DND-41 (cell line): ENCODE data around the gene RPL41.

Source experiments
- ATAC-seq: fragments of 200-7000 bp; cut with Tn5 transposase; 3 replicates; pipeline ENCODE4 v1.9.1; 2021; ENCODE audit warnings: low read depth; ENCODE audit not compliant: insufficient read depth
- DNase-seq: peaks from one replicate; pipeline ENCODE4 v3.0.0-alpha.2; 2020
- H2AFZ ChIP-seq: 2 replicates; pipeline ENCODE4 v1.6.0; 2012; ENCODE audit warnings: low read depth, low read length
- H3K27ac ChIP-seq: 2 replicates; pipeline ENCODE4 v1.5.1; 2012; ENCODE audit warnings: low read length, inconsistent platforms
- H3K27me3 ChIP-seq: fragments of 200-600 bp; sonication (generic); 2 replicates; pipeline ENCODE4 v1.6.0; 2012; ENCODE audit warnings: low read length, mild to moderate bottlenecking, inconsistent platforms; ENCODE audit not compliant: insufficient read depth, poor library complexity
- H3K36me3 ChIP-seq: 2 replicates; pipeline ENCODE4 v1.5.1; 2012; ENCODE audit warnings: low read length, inconsistent platforms; ENCODE audit not compliant: insufficient read depth
- H3K4me1 ChIP-seq: 2 replicates; pipeline ENCODE4 v1.5.1; 2012; ENCODE audit warnings: mild to moderate bottlenecking, low read length; ENCODE audit not compliant: insufficient read depth
- H3K4me2 ChIP-seq: 2 replicates; pipeline ENCODE4 v1.6.0; 2012; ENCODE audit warnings: mild to moderate bottlenecking, moderate library complexity, low read length, inconsistent platforms; ENCODE audit not compliant: insufficient read depth
- H3K4me3 ChIP-seq, 2 experiments: fragments of 200-600 bp in 1 of 2; shearing (Covaris generic) in 1 of 2; 2 replicates each; pipeline ENCODE4 v1.5.1; 2012 to 2016; ENCODE audit warnings: inconsistent platforms in 2 of 2, low read length in 2 of 2, mild to moderate bottlenecking in 2 of 2, low read depth in 1 of 2, moderate library complexity in 1 of 2
- H3K79me2 ChIP-seq: 2 replicates; pipeline ENCODE4 v1.6.0; 2012; ENCODE audit warnings: low read length, inconsistent platforms; ENCODE audit not compliant: insufficient read depth
- H3K9ac ChIP-seq: 2 replicates; pipeline ENCODE4 v1.6.0; 2012; ENCODE audit warnings: low read depth, mild to moderate bottlenecking, inconsistent platforms, low read length, moderate library complexity
- H3K9me3 ChIP-seq: 2 replicates; pipeline ENCODE4 v1.5.1; 2012; ENCODE audit warnings: low read length, moderate library complexity, mild to moderate bottlenecking, inconsistent platforms; ENCODE audit not compliant: insufficient read depth, severe bottlenecking
- H4K20me1 ChIP-seq: 2 replicates; pipeline ENCODE4 v1.6.0; 2012; ENCODE audit warnings: low read length; ENCODE audit not compliant: insufficient read depth
- CTCF ChIP-seq: IDR thresholded peaks from 2 replicates; pipeline ENCODE4 v1.5.1; 2012; ENCODE audit warnings: borderline replicate concordance, low read length, moderate library complexity, mild to moderate bottlenecking; ENCODE audit not compliant: poor library complexity, severe bottlenecking; ENCODE audit errors: extremely low read depth
- EZH2 ChIP-seq: IDR thresholded peaks from 3 replicates; pipeline ENCODE4 v1.6.1; 2012; ENCODE audit warnings: borderline replicate concordance, low read depth, mild to moderate bottlenecking, moderate library complexity, low read length, inconsistent platforms; ENCODE audit not compliant: severe bottlenecking

RPL41 gene

GRCh38 chr12:56120158-56120846 lies 3.9 kb downstream of the RPL41 start:
- H3K79me2 ChIP-seq: peaks cover 66% of the 10 kb centered on the region
- peak overlapping the region; percentile 97; the same call in 1 of the 2 replicates for H3K4me2 ChIP-seq
- H3K4me3 ChIP-seq: no peak overlapping the region
- no peaks in the 10 kb centered on the region for H3K27me3 ChIP-seq
- ATAC-seq: no peak
- TF ChIP-seq EZH2 (no peak), CTCF (no peak)
- H4K20me1 ChIP-seq: 0 out of 2 replicates have a peak, but pooled peaks cover 2% of the 10 kb centered on the region
- peak overlapping the region; percentile 57; the same call in 1 of the 2 replicates for H3K27ac ChIP-seq
- no peak for DNase-seq
- peak overlapping the region; percentile 78; the same call in 1 of the 2 replicates for H3K9ac ChIP-seq
- H3K9me3 ChIP-seq: no peaks in the 10 kb centered on the region
- H3K36me3 ChIP-seq: peaks cover 51% of the 10 kb centered on the region
- H3K4me1 ChIP-seq: peaks cover 42% of the 10 kb centered on the region
- no peak overlapping the region for H2AFZ ChIP-seq

GRCh38 chr12:56121204-56121870 lies 4.9 kb downstream of the RPL41 start:
- H3K27me3 ChIP-seq: no peaks in the 10 kb centered on the region
- DNase-seq (no peak), ATAC-seq (no peak)
- H3K9me3 ChIP-seq: no peaks in the 10 kb centered on the region
- no peak overlapping the region for H2AFZ ChIP-seq
- no peak overlapping the region for H3K9ac ChIP-seq
- no peak overlapping the region for H3K4me2 ChIP-seq
- peaks cover 47% of the 10 kb centered on the region for H3K4me1 ChIP-seq
- H3K27ac ChIP-seq: no peak overlapping the region
- TF ChIP-seq CTCF (no peak), EZH2 (no peak)
- H4K20me1 ChIP-seq: 0 out of 2 replicates have a peak, but pooled peaks cover 2% of the 10 kb centered on the region
- peaks cover 51% of the 10 kb centered on the region for H3K36me3 ChIP-seq
- H3K79me2 ChIP-seq: peaks cover 66% of the 10 kb centered on the region
- no peak overlapping the region for H3K4me3 ChIP-seq

GRCh38 chr12:56122637-56123036 lies 6.2 kb downstream of the RPL41 start:
- TF ChIP-seq CTCF (no peak), EZH2 (no peak)
- DNase-seq (no peak), ATAC-seq (no peak)
- no peak overlapping the region for H3K9ac ChIP-seq
- no peak overlapping the region for H3K4me3 ChIP-seq
- H3K79me2 ChIP-seq: peaks cover 56% of the 10 kb centered on the region
- no peaks in the 10 kb centered on the region for H3K27me3 ChIP-seq
- no peaks in the 10 kb centered on the region for H3K9me3 ChIP-seq
- H3K27ac ChIP-seq: no peak overlapping the region
- H2AFZ ChIP-seq: no peak overlapping the region
- peaks cover 43% of the 10 kb centered on the region for H3K36me3 ChIP-seq
- no peak overlapping the region for H3K4me2 ChIP-seq
- H4K20me1 ChIP-seq: 0 out of 2 replicates have a peak, but pooled peaks cover 2% of the 10 kb centered on the region
- H3K4me1 ChIP-seq: peaks cover 56% of the 10 kb centered on the region
